Breast epithelium (tissue), 4 donors: ENCODE data around the gene DCBLD1. TPM values are rescaled to one million over a fixed set of nuclear protein-coding genes. Genes with fewer than 3 reads are reported as not detected.

Experiments used
- DNase-seq, 2 donors: peaks; one replicate each; pipeline ENCODE4 v3.0.0-alpha.2; 2019; ENCODE audit warnings: low spot score in 2 of 2
- H3K27ac ChIP-seq, 2 donors: fragments of 200-600 bp; sonication (generic) in 1 of 2; one replicate each; pipeline ENCODE4 v1.5.1; 2016 to 2019; ENCODE audit warnings: mild to moderate bottlenecking in 1 of 2
- H3K27me3 ChIP-seq, 2 donors: fragments of 200-600 bp; sonication (generic) in 1 of 2; one replicate each; pipeline versions ENCODE4 v1.5.1 to v1.6.0; 2017 to 2019; ENCODE audit warnings: control low read depth in 1 of 2, mild to moderate bottlenecking in 1 of 2
- H3K36me3 ChIP-seq: fragments of 200-600 bp; one replicate; pipeline ENCODE4 v1.5.1; 2019
- H3K4me1 ChIP-seq, 2 donors: fragments of 200-600 bp; sonication (generic); one replicate each; pipeline ENCODE4 v1.5.1; 2016 to 2019; ENCODE audit warnings: control low read depth in 1 of 2
- H3K4me3 ChIP-seq, 3 donors: fragments of 200-600 bp; sonication (generic); 1 replicate in 2 of 3; 2 replicates in 1 of 3; pipeline ENCODE4 v1.5.1; 2016 to 2019; ENCODE audit warnings: mild to moderate bottlenecking in 3 of 3, moderate library complexity in 2 of 3
- H3K9me3 ChIP-seq, 2 donors: fragments of 200-600 bp; sonication (generic) in 1 of 2; one replicate each; pipeline ENCODE4 v1.5.1; 2016 to 2019; ENCODE audit warnings: control low read depth in 1 of 2
- POLR2A ChIP-seq: fragments of 450-650 bp; IDR thresholded peaks from one replicate; pipeline ENCODE4 v1.6.1; 2016; ENCODE audit warnings: antibody characterized with exemption, mild to moderate bottlenecking, moderate library complexity
- POLR2AphosphoS5 ChIP-seq, 3 donors: sonication (generic); formaldehyde crosslinking; IDR thresholded peaks; one replicate each; pipeline ENCODE4 v1.6.1; 2017; ENCODE audit warnings: antibody characterized with exemption in 3 of 3
- intact Hi-C: fragments of 100-400 bp; cut with DNase I; formaldehyde crosslinking; loops from one replicate; pipeline ENCODE4 v1.15.1; 2023; ENCODE audit warnings: low total_unique reads
- total RNA-seq, 3 donors: library from RNA; depleted of rRNA; stranded (reverse); fragments of >200 nt; gene quantifications; one replicate each; pipeline ENCODE4 v1.1.0, GENCODE V29; 2016
- TF ChIP-seq, protein P1 (sequence below), 3 donors: fragments of 450-650 bp; IDR thresholded peaks; one replicate each; pipeline ENCODE4 v1.5.1; 2016 to 2017; ENCODE audit warnings: antibody characterized with exemption in 3 of 3, mild to moderate bottlenecking in 3 of 3, moderate library complexity in 3 of 3

DCBLD1 gene
- total RNA-seq, 3 donors from 2014 or later: 10.4 to 16.0 (median 11.8) TPM

DNA sequence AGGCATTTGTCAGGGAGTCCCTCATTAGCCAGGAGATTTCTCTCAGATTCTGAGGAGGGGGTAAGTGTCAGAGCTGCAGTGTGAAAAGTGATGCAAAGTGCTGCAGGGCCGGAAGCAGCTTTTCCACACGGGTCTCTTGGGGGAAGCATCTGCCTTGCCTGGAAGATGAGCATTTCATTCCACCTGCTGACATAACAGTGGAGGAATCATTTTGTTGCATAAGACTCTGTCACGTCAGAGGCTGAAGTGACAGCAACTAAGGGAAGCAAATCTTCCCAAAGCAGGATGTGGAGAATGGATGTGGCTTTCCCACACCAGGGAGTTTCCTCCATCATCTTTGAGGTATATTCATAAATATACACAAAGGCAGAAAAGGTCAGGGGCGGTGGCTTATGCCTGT lies 22.8 kb downstream of the DCBLD1 start:
- no peak overlapping the region for H3K27ac ChIP-seq
- intact Hi-C loops: no loop called here
- TF ChIP-seq POLR2A: no peak
- TF ChIP-seq, protein P1, sequence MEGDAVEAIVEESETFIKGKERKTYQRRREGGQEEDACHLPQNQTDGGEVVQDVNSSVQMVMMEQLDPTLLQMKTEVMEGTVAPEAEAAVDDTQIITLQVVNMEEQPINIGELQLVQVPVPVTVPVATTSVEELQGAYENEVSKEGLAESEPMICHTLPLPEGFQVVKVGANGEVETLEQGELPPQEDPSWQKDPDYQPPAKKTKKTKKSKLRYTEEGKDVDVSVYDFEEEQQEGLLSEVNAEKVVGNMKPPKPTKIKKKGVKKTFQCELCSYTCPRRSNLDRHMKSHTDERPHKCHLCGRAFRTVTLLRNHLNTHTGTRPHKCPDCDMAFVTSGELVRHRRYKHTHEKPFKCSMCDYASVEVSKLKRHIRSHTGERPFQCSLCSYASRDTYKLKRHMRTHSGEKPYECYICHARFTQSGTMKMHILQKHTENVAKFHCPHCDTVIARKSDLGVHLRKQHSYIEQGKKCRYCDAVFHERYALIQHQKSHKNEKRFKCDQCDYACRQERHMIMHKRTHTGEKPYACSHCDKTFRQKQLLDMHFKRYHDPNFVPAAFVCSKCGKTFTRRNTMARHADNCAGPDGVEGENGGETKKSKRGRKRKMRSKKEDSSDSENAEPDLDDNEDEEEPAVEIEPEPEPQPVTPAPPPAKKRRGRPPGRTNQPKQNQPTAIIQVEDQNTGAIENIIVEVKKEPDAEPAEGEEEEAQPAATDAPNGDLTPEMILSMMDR (IDR thresholded peaks at IDR 0.05): no peak

DNA sequence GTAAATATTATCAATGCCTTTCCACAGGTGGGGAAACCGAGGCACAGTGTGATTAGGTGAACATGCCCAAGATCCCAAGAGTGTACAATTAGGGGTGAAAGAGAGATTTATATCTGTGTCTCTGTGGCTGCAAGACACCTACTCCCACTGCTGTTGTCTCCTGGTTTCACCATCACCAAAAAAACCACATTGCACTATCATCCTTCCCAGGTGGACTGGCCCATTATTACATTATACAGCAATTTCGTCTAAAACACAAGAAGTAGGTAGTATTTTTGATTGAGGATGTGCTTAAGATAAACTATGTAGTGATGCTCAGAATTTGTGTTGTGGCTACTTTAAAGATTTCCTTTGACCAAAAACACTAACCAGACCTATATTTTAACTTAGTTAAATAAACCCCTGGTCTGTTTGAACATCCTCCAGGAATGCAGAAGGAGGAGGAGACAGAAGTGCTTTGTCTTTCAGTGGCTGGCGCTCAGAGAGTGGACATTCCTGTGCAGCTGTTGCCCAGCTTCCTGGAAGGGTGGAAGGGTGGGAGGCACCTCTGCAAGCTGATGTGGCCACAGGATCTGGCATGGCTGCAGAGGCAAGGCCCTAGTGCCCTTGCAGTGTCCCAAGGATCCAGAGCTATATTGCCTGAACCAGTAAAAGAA lies 23.8 kb downstream of the DCBLD1 start:
- no peak overlapping the region for H3K27ac ChIP-seq
- no peaks in the 10 kb centered on the region for H3K9me3 ChIP-seq
- no peaks in the 10 kb centered on the region for H3K27me3 ChIP-seq
- no peak for DNase-seq
- H3K4me1 ChIP-seq: no peaks in the 10 kb centered on the region
- TF ChIP-seq POLR2AphosphoS5 (IDR thresholded peaks at IDR 0.05) (no peak), POLR2A (no peak)
- TF ChIP-seq, protein P1 (IDR thresholded peaks at IDR 0.05): no peak
- H3K4me3 ChIP-seq: no peak overlapping the region
- no peaks in the 10 kb centered on the region for H3K36me3 ChIP-seq
- intact Hi-C loops: loop anchor here (1.0 kb wide), 1 partner anchor 9 kb away; no protein-coding TSS in a partner anchor

More for the DNA sequence above, 22.8 kb downstream of the DCBLD1 start:
- DNase-seq: no peak
- H3K4me1 ChIP-seq: no peaks in the 10 kb centered on the region
- no peak overlapping the region for H3K4me3 ChIP-seq
- H3K9me3 ChIP-seq: no peaks in the 10 kb centered on the region
- H3K27me3 ChIP-seq: no peaks in the 10 kb centered on the region
- no peaks in the 10 kb centered on the region for H3K36me3 ChIP-seq

DNA sequence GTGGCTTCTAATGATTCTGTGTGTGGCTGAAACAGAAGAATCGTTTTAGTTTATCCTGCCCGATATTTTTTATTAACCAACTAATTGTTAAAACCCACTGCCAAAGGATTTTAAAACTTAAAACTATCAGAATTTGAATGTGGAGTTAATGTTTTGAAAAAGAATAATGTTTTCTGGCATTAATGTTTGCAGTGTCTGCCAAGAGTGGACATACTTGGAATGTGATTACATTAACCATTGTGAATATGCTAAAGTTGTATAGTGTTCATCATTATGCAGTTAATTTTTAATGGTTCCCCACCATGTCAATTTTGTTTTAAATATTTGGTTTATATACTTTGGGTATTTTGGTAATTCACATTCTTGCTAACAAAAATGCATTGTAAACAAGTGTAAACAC lies 24.4 kb downstream of the DCBLD1 start:
- H3K27ac ChIP-seq: no peak overlapping the region
- TF ChIP-seq, protein P1 (IDR thresholded peaks at IDR 0.05): no peak
- no peak for TF ChIP-seq POLR2AphosphoS5 (IDR thresholded peaks at IDR 0.05)
- no peak for TF ChIP-seq POLR2A
- no peaks in the 10 kb centered on the region for H3K36me3 ChIP-seq
- no peaks in the 10 kb centered on the region for H3K9me3 ChIP-seq
- H3K4me1 ChIP-seq: no peaks in the 10 kb centered on the region
- no peak overlapping the region for H3K4me3 ChIP-seq
- intact Hi-C loops: loop anchor here (1.0 kb wide), 1 partner anchor 8 kb away; no protein-coding TSS in a partner anchor
- DNase-seq: no peak
- no peaks in the 10 kb centered on the region for H3K27me3 ChIP-seq

DNA sequence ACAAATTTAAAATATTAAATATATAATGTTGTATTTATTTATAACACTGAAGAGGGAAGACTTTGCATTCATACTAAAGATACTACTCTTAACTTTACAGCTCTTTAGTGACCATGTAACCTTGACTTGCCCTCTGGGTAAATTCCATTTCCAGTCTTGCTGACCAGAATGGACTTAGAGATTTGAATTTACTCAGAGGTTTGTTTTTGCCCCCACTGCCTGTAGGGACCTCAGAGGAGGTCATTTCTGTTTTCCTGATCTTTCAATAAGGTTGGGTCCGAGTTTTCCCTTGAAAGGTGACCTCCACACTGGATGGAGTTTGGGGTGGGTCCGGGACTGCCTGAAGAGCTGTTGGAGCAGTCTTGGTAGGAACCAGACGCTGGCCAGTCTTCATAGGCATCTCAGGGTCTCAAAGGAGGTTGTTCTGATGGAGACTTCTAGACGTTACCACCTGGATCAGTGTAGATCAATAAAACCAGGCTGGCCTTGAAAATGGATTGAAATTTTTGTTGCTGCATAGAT lies 26.0 kb downstream of the DCBLD1 start:
- Histone ChIP-seq H3K36me3 (no peaks in the 10 kb centered on the region), H3K4me3 (no peak overlapping the region), H3K9me3 (no peaks in the 10 kb centered on the region), H3K27me3 (no peaks in the 10 kb centered on the region), H3K27ac (no peak overlapping the region), H3K4me1 (no peaks in the 10 kb centered on the region)
- no peak for DNase-seq
- intact Hi-C loops: no loop called here
- TF ChIP-seq POLR2AphosphoS5 (IDR thresholded peaks at IDR 0.05): no peak
- TF ChIP-seq POLR2A: no peak
- TF ChIP-seq, protein P1 (IDR thresholded peaks at IDR 0.05): no peak

DNA sequence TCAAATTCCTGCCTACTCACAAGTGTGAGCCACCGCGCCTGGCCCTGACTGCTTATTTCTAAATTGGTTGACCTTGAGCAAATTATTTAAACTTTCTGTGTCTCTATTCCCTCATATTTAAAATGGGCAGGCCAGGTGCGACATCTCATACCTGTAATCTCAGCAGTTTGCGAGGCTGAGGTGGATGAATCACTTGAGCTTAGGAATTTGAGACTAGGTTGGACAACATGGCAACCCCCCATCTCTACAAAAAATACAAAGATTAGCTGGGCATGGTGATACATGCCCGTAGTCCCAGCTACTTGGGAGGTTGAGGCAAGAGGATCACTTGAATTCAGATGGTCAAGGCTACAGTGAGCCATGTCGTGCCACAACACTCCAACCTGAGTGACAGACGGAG lies 26.5 kb downstream of the DCBLD1 start:
- no peak for DNase-seq
- intact Hi-C loops: no loop called here
- H3K27me3 ChIP-seq: no peaks in the 10 kb centered on the region
- TF ChIP-seq, protein P1 (IDR thresholded peaks at IDR 0.05): no peak
- no peak for TF ChIP-seq POLR2AphosphoS5 (IDR thresholded peaks at IDR 0.05)
- no peak for TF ChIP-seq POLR2A
- no peaks in the 10 kb centered on the region for H3K36me3 ChIP-seq
- no peak overlapping the region for H3K27ac ChIP-seq
- H3K4me1 ChIP-seq: no peaks in the 10 kb centered on the region
- H3K9me3 ChIP-seq: no peaks in the 10 kb centered on the region
- H3K4me3 ChIP-seq: no peak overlapping the region
